Left lung (tissue), 10 donors: ENCODE results near the gene PARN. TPM values are rescaled to one million over a fixed set of nuclear protein-coding genes. Genes with fewer than 3 reads are reported as not detected.
A peak's percentile ranks its signal among the peaks of the same experiment; 100 is the strongest.
"Not testable (repeated sequence)": the region's sequence is repeated elsewhere in the genome, so short reads cannot be mapped to it uniquely, and the experiment has no call there.

Source experiments
- ATAC-seq: fragments of 200-7000 bp; cut with Tn5 transposase; one replicate; pipeline ENCODE4 v1.9.1; 2020; ENCODE audit warnings: moderate library complexity
- DNase-seq, 4 donors: peaks; one replicate each; pipeline ENCODE4 v3.0.0-alpha.2; 2013 to 2020
- H3K27ac ChIP-seq, 2 donors: fragments of 200-600 bp; sonication (generic) in 1 of 2; one replicate each; pipeline versions ENCODE4 v1.5.0 to v1.8.0; 2020 to 2021
- H3K27me3 ChIP-seq, 2 donors: fragments of 200-600 bp; sonication (generic) in 1 of 2; one replicate each; pipeline versions ENCODE4 v1.5.0 to v1.8.0; 2020 to 2021
- H3K36me3 ChIP-seq, 2 donors: fragments of 200-600 bp; sonication (generic) in 1 of 2; one replicate each; pipeline versions ENCODE4 v1.5.0 to v1.8.0; 2020 to 2021
- H3K4me1 ChIP-seq, 2 donors: fragments of 200-600 bp; one replicate each; pipeline ENCODE4 v1.8.0; 2021
- H3K4me3 ChIP-seq, 2 donors: fragments of 200-600 bp; sonication (generic) in 1 of 2; one replicate each; pipeline versions ENCODE4 v1.5.0 to v1.8.0; 2020 to 2021; ENCODE audit warnings: mild to moderate bottlenecking in 1 of 2
- H3K9me3 ChIP-seq, 2 donors: fragments of 200-600 bp; sonication (generic) in 1 of 2; one replicate each; pipeline versions ENCODE4 v1.5.0 to v1.8.0; 2020 to 2021
- intact Hi-C, 2 donors: fragments of 100-400 bp; cut with DNase I; formaldehyde crosslinking; loops; one replicate each; pipeline versions ENCODE4 v1.11.2 to v1.14.2; 2022
- polyA plus RNA-seq, 6 donors: library from polyadenylated mRNA; unstranded; fragments of 120-200 nt; gene quantifications; one replicate each; pipeline ENCODE4 v1.2.1, GENCODE V29; 2013; ENCODE audit not compliant: insufficient read length in 6 of 6
- total RNA-seq, 2 donors: library from RNA; stranded (reverse); fragmentation: NEBNext Ultra II Directional; extraction: Animal tissue kit (Norgen Biotek cat#: 25700); gene quantifications; one replicate each; pipeline ENCODE4 v1.2.1, GENCODE V29; 2021
- TF ChIP-seq, protein P1 (sequence below), 2 donors: fragments of 200-600 bp; sonication (generic) in 1 of 2; IDR thresholded peaks; one replicate each; pipeline versions ENCODE4 v1.5.0 to v1.8.0; 2021; ENCODE audit warnings: antibody characterized with exemption in 2 of 2
- donor health status: DM: no; HTN: yes; CAD: no.
- donor health status: DM: no; HTN: no; CAD: no.

PARN gene
- total and polyA plus RNA-seq, 8 donors: 26.9 to 37.9 (median 27.7) TPM

DNA sequence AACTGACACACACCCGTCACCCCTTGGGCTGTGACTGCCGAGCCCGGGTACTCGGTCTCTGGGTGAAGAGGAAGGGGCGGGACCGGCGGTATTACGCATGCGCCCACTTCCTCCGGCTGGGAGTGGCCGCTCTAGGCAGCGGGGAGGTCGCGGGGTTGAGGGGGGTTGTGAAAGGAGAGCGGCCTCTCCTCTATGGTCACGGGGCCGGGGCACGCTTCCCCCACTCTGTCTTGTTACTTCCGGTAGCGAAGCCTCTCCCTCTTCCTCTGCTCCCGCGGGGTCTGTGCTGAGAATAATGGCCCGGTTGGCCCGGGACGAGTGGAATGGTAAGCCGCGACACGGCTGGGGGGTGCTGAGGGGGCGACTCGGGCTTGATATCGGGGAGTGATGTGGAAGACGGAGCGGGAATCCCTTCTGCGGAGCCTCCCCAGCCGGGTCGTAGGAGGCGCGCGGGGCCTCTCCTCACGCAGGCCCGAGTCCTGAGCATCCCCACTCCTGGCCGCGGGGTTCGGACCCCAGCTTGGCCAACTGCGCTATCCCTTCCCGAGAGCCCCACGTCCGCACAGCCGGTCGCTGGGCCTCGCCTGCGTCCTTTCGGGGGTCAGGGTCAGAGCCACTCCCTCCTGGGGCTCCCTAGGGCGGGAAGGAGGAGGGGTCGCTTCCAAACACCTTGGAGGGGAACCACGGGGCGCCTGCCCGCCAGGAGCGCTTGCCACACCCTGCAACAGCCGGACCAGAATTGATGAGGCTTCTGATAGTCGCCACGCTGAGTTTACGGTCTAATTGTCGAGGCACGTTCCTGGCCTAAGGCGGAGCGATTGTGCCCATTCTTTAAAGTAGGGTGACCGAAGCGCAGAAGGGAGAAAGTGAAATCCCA is 2.9 kb upstream of the PARN start, which contains the start of gene BFAR:
Gene BFAR, plus strand, starts transcription at position 259 of the 877 bp plus-strand sequence. CDS start 11,396 bp downstream, outside the sequence.
- peak within 1 kb of the TSS; percentile 93 to 94 for H3K27ac ChIP-seq
- DNase-seq: peak; percentile 96 to 100 (median 98)
- TF ChIP-seq, protein P1, sequence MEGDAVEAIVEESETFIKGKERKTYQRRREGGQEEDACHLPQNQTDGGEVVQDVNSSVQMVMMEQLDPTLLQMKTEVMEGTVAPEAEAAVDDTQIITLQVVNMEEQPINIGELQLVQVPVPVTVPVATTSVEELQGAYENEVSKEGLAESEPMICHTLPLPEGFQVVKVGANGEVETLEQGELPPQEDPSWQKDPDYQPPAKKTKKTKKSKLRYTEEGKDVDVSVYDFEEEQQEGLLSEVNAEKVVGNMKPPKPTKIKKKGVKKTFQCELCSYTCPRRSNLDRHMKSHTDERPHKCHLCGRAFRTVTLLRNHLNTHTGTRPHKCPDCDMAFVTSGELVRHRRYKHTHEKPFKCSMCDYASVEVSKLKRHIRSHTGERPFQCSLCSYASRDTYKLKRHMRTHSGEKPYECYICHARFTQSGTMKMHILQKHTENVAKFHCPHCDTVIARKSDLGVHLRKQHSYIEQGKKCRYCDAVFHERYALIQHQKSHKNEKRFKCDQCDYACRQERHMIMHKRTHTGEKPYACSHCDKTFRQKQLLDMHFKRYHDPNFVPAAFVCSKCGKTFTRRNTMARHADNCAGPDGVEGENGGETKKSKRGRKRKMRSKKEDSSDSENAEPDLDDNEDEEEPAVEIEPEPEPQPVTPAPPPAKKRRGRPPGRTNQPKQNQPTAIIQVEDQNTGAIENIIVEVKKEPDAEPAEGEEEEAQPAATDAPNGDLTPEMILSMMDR (IDR thresholded peaks at IDR 0.05): no peak
- no peaks in the 10 kb centered on the region for H3K27me3 ChIP-seq
- H3K4me1 ChIP-seq: peaks cover 18 to 76% of the 10 kb centered on the region in 2 donors
- H3K9me3 ChIP-seq: no peaks in the 10 kb centered on the region
- peak; percentile 83 for ATAC-seq
- H3K4me3 ChIP-seq: peak within 1 kb of the TSS; percentile 89 to 91
- H3K36me3 ChIP-seq: peaks cover 0 to 3% of the 10 kb centered on the region in 2 donors
- intact Hi-C loops: no loop called here

DNA sequence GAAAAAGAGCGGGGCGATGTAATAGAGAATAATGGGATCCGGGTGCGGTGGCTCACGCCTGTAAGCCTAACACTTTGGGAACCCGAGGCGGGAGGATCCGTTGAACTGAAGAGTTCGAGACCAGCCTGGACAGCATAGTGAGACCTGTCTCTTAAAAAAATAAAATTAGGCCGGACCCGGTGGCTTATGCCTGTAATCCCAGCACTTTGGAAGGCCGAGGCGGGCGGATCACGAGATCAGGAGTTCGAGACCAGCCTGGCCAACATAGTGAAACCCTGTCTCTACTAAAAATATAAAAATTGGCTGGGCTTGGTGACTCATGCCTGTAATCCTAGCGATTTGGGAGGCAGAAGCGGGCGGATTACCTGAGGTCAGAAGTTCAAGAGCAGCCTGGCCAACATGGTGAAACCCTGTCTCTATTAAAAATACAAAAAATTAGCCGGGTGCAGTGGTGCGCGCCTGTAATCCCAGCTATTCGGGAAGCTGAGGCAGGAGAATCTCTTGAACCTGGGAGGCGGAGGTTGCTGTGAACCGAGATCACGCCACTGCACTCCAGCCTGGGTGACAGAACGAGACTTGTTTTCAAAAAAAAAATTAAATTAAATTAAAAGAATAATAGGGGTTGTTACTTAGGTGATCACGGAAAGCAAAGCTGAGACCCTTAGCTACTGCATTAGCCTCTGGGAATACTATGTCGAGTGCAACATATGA is 715 bp upstream of the PARN start:
- H3K27me3 ChIP-seq, H3K9me3 ChIP-seq, ATAC-seq, intact Hi-C loops: not testable (repeated sequence)
- H3K4me1 ChIP-seq: peaks cover 18 to 59% of the 10 kb centered on the region in 2 donors
- H3K4me3 ChIP-seq: peak overlapping the region in 1 of 2 donors; percentile 84
- DNase-seq: peak in 1 of 4 donors; percentile 36
- H3K36me3 ChIP-seq: peaks cover 0 to 22% of the 10 kb centered on the region in 2 donors
- peak overlapping the region; percentile 93 to 96 for H3K27ac ChIP-seq

DNA sequence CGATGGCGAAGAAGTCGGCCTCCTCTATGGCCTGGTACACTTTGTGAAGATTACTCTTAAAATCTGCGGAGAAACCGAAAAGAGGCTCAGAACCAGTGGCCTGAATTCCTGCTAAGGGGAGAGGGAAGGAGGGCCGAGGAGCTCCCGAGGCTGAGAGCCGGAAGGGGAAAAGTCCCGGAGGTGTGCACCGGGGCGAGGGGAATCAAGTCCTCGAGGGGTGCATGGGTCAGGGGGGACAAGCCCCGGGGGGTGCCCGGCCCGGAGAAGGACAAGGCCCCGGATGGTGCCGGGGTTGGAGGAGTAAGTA is 495 bp downstream of the PARN start:
- H3K4me3 ChIP-seq: peak overlapping the region; percentile 84 to 86
- intact Hi-C loops: no loop called here
- H3K4me1 ChIP-seq: peaks cover 13 to 47% of the 10 kb centered on the region in 2 donors
- peak overlapping the region; percentile 93 to 96 for H3K27ac ChIP-seq
- H3K9me3 ChIP-seq: no peaks in the 10 kb centered on the region
- TF ChIP-seq, protein P1 (IDR thresholded peaks at IDR 0.05): no peak
- ATAC-seq (peak; percentile 0), DNase-seq (no peak)
- H3K36me3 ChIP-seq: peaks cover 0 to 34% of the 10 kb centered on the region in 2 donors
- H3K27me3 ChIP-seq: no peaks in the 10 kb centered on the region

DNA sequence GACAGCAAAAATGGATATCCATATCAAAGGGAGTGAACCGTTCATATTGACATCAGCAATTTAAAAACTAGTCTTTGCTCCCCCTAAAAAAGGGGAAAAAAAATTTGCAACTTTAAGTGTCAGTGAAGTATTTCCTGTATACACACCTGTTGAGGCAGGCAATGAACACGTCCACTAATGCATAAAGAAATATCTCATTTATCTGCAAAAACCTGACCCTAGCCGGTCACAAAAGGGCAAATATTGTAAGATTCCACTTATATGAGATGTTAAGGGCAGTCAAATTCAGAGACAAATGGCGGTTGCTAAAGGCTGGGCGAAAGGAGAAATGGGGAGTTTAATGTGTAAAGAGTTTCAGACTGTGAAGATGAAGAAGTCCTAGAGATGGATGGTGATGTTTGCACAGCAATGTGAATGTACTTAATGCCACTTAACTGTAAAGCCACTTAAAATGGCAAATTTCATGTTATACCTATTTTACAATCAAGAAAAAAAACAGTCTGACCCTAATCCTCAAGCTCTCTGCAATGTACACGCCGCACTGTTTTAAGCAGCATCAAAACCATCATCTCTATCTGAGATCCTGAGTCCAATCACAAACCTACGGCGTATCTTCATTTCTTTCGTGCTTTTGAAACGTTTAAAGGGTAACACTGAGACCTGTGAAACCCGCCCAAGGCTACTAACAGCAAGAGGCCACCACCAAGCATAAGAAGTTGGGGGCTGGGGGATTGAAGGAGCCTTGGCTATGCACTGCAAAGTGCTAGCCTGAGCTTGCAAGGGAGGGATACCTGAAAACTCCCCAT is 1.1 kb downstream of the PARN start:
- Histone ChIP-seq H3K4me3 (peak overlapping the region; percentile 84 to 86), H3K27me3 (no peaks in the 10 kb centered on the region), H3K27ac (peak overlapping the region; percentile 93 to 96), H3K9me3 (no peaks in the 10 kb centered on the region), H3K36me3 (peaks cover 0 to 39% of the 10 kb centered on the region in 2 donors), H3K4me1 (peaks cover 8 to 42% of the 10 kb centered on the region in 2 donors)
- no peak for ATAC-seq
- TF ChIP-seq, protein P1 (IDR thresholded peaks at IDR 0.05): no peak
- intact Hi-C loops: no loop called here
- no peak for DNase-seq

DNA sequence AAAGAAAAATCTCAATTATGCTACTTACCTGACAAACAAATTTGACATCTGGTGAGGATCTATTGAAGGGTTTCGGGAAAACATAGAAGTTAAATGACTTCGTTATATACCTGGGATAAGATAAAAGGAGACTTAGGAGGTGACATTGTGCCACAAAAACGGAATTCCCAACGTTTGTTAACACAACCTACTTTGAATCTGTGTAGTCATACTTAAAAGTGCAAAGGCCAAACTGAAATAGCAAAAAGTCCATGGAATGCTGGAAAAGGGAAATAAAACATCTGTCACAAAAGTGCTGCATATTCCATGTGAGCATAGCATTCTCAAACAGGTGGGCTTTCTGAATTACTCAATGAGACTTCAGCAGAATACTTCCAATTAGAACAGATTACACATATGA is 3.0 kb downstream of the PARN start:
- no peak for ATAC-seq
- Histone ChIP-seq H3K4me3 (no peak overlapping the region), H3K27me3 (no peaks in the 10 kb centered on the region), H3K9me3 (no peaks in the 10 kb centered on the region), H3K36me3 (peaks cover 0 to 56% of the 10 kb centered on the region in 2 donors), H3K27ac (no peak overlapping the region), H3K4me1 (peaks cover 8 to 37% of the 10 kb centered on the region in 2 donors)
- intact Hi-C loops: no loop called here
- TF ChIP-seq, protein P1 (IDR thresholded peaks at IDR 0.05): no peak
- no peak for DNase-seq
